Hepatocyte (in vitro differentiated cells): ENCODE results near the gene SLC34A3. TPM values are rescaled to one million over a fixed set of nuclear protein-coding genes. Genes with fewer than 3 reads are reported as not detected.

Source experiments
- DNase-seq: peaks from one replicate; pipeline ENCODE4 v3.0.0-alpha.2; 2016; ENCODE audit warnings: low spot score
- H2AFZ ChIP-seq: fragments of 200-600 bp; sonication (generic); 2 replicates; pipeline ENCODE4 v1.6.0; 2016; ENCODE audit warnings: antibody characterized with exemption, mild to moderate bottlenecking
- H3K27ac ChIP-seq: fragments of 200-600 bp; sonication (generic); 2 replicates; pipeline ENCODE4 v1.5.1; 2016; ENCODE audit warnings: mild to moderate bottlenecking
- H3K27me3 ChIP-seq: fragments of 200-600 bp; sonication (generic); 2 replicates; pipeline ENCODE4 v1.6.1; 2016
- H3K36me3 ChIP-seq: fragments of 200-600 bp; sonication (generic); replicated peaks from 2 replicates; pipeline ENCODE4 v1.5.1; 2016; ENCODE audit warnings: low read depth; ENCODE audit not compliant: insufficient read depth
- H3K4me1 ChIP-seq: fragments of 200-600 bp; sonication (generic); 2 replicates; pipeline ENCODE4 v1.5.1; 2016; ENCODE audit warnings: mild to moderate bottlenecking, moderate library complexity; ENCODE audit not compliant: insufficient read depth
- H3K4me2 ChIP-seq: fragments of 200-600 bp; sonication (generic); 2 replicates; pipeline ENCODE4 v1.6.0; 2016
- H3K4me3 ChIP-seq: fragments of 200-600 bp; sonication (generic); 2 replicates; pipeline ENCODE4 v1.5.1; 2016; ENCODE audit warnings: mild to moderate bottlenecking
- H3K79me2 ChIP-seq: fragments of 200-600 bp; sonication (generic); 2 replicates; pipeline ENCODE4 v1.6.0; 2017; ENCODE audit warnings: mild to moderate bottlenecking
- H3K9me2 ChIP-seq: fragments of 200-600 bp; sonication (generic); replicated peaks from 2 replicates; pipeline ENCODE4 v1.6.0; 2017; ENCODE audit warnings: mild to moderate bottlenecking; ENCODE audit not compliant: insufficient read depth
- H3K9me3 ChIP-seq: fragments of 200-600 bp; sonication (generic); 2 replicates; pipeline ENCODE4 v1.5.1; 2016; ENCODE audit warnings: low read depth, mild to moderate bottlenecking
- H4K20me1 ChIP-seq: fragments of 200-600 bp; sonication (generic); 2 replicates; pipeline ENCODE4 v1.6.0; 2016; ENCODE audit warnings: mild to moderate bottlenecking; ENCODE audit not compliant: insufficient read depth, poor library complexity, severe bottlenecking
- EZH2 ChIP-seq: fragments of 200-600 bp; sonication (generic); IDR thresholded peaks from 2 replicates; pipeline ENCODE4 v1.6.1; 2016; ENCODE audit warnings: antibody characterized with exemption, mild to moderate bottlenecking, borderline replicate concordance
- EZH2phosphoT487 ChIP-seq: fragments of 200-600 bp; sonication (generic); IDR thresholded peaks from one replicate; pipeline ENCODE4 v1.6.1; 2018; ENCODE audit warnings: antibody characterized with exemption, mild to moderate bottlenecking, low read depth, moderate library complexity; ENCODE audit not compliant: unreplicated experiment, severe bottlenecking
- WGBS: methylation state at CpG from one replicate; pipeline ENCODE4 v1.1.6; 2016; ENCODE audit warnings: low lambda C conversion rate; ENCODE audit errors: missing lambda C conversion rate; 5-methylcytosine and 5-hydroxymethylcytosine counted together
- polyA plus RNA-seq: library from polyadenylated mRNA; unstranded; fragments of >200 nt; fragmentation: Nextera tagmentation; extraction: Ambion mirVana; gene quantifications from 2 replicates; pipeline ENCODE4 v1.2.1, GENCODE V29; 2016
- total RNA-seq: library from RNA; depleted of rRNA; stranded (reverse); fragments of >200 nt; gene quantifications from 2 replicates; pipeline ENCODE4 v1.2.3, GENCODE V29; 2014
- TF ChIP-seq, protein P1 (sequence below): fragments of 200-600 bp; sonication (generic); IDR thresholded peaks from 2 replicates; pipeline ENCODE4 v1.5.1; 2016; ENCODE audit warnings: antibody characterized with exemption, mild to moderate bottlenecking; ENCODE audit not compliant: poor library complexity

The SLC34A3 gene
- total and polyA plus RNA-seq, 2 experiments from 2014 or later: 2.7 to 4.7 TPM

GRCh38 chr9:137232101-137232500 lies 1.4 kb downstream of the SLC34A3 start:
- no peak for DNase-seq
- Histone ChIP-seq H3K4me3 (no peak overlapping the region), H3K27ac (no peak overlapping the region), H3K4me2 (no peak overlapping the region), H3K79me2 (peaks cover 5% of the 10 kb centered on the region), H3K36me3 (no peaks in the 10 kb centered on the region), H3K4me1 (peaks cover 47% of the 10 kb centered on the region), H3K27me3 (no peaks in the 10 kb centered on the region), H3K9me3 (no peaks in the 10 kb centered on the region), H4K20me1 (no peaks in the 10 kb centered on the region), H2AFZ (no peak overlapping the region), H3K9me2 (no peaks in the 10 kb centered on the region)
- 84% methylated on average over 10 of the region's 10 CpGs for WGBS
- no peak for TF ChIP-seq EZH2phosphoT487
- TF ChIP-seq, protein P1, sequence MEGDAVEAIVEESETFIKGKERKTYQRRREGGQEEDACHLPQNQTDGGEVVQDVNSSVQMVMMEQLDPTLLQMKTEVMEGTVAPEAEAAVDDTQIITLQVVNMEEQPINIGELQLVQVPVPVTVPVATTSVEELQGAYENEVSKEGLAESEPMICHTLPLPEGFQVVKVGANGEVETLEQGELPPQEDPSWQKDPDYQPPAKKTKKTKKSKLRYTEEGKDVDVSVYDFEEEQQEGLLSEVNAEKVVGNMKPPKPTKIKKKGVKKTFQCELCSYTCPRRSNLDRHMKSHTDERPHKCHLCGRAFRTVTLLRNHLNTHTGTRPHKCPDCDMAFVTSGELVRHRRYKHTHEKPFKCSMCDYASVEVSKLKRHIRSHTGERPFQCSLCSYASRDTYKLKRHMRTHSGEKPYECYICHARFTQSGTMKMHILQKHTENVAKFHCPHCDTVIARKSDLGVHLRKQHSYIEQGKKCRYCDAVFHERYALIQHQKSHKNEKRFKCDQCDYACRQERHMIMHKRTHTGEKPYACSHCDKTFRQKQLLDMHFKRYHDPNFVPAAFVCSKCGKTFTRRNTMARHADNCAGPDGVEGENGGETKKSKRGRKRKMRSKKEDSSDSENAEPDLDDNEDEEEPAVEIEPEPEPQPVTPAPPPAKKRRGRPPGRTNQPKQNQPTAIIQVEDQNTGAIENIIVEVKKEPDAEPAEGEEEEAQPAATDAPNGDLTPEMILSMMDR: no peak
- TF ChIP-seq EZH2: no peak

DNA sequence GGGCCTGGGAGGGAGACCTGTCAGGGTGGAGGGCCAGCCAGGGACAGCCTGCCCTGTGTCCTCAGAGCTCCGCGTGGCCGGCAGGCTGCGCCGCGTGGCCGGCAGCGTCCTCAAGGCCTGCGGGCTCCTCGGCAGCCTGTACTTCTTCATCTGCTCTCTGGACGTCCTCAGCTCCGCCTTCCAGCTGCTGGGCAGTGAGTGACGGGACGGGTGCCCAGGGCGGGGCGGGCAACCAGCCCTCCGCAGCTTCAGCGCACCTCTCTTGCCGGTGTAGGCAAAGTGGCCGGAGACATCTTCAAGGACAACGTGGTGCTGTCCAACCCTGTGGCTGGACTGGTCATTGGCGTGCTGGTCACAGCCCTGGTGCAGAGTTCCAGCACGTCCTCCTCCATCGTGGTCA lies 1.8 kb downstream of the SLC34A3 start:
- Histone ChIP-seq H4K20me1 (no peaks in the 10 kb centered on the region), H3K27ac (no peak overlapping the region)
- 89% methylated on average over 24 of the region's 24 CpGs for WGBS

DNA sequence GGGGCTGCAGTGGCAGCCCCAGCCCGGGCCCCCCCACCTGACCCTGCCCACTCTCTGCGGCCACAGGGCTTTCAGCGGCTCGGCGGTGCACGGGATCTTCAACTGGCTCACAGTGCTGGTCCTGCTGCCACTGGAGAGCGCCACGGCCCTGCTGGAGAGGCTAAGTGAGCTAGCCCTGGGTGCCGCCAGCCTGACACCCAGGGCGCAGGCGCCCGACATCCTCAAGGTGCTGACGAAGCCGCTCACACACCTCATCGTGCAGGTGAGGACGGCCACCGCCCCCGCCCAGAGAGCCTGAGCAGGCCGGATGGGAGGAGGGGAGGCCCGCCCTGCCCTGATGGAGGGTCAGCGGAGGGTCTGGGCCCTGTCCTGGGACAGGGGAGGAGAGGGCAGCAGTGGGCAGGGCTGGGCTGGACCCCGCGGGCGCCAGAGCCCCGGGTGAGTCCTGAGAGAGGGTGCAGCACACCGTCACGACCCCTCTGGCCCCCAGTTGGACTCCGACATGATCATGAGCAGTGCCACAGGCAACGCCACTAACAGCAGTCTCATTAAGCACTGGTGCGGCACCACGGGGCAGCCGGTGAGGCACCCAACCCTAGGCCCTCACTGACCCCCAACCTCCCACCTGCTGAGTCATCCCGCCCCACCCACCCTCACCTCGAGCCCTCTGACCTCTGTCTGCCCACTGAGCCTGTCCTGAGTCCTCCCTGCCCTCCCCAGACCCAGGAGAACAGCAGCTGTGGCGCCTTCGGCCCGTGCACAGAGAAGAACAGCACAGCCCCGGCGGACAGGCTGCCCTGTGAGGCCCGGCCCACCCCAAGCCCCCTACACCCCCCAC lies 2.7 kb downstream of the SLC34A3 start:
- TF ChIP-seq, protein P1: no peak
- TF ChIP-seq EZH2phosphoT487: no peak
- TF ChIP-seq EZH2: no peak
- Histone ChIP-seq H3K4me2 (no peak overlapping the region), H3K27me3 (no peaks in the 10 kb centered on the region)

More for the DNA sequence above, 1.8 kb downstream of the SLC34A3 start:
- Histone ChIP-seq H3K79me2 (peaks cover 9% of the 10 kb centered on the region), H2AFZ (no peak overlapping the region), H3K4me3 (no peak overlapping the region), H3K9me2 (no peaks in the 10 kb centered on the region), H3K9me3 (no peaks in the 10 kb centered on the region), H3K36me3 (no peaks in the 10 kb centered on the region), H3K4me2 (no peak overlapping the region), H3K27me3 (no peaks in the 10 kb centered on the region), H3K4me1 (peaks cover 44% of the 10 kb centered on the region)
- DNase-seq: no peak
- TF ChIP-seq EZH2phosphoT487 (no peak), EZH2 (no peak)
- TF ChIP-seq, protein P1: no peak

More for the DNA sequence above, 2.7 kb downstream of the SLC34A3 start:
- peaks cover 37% of the 10 kb centered on the region for H3K4me1 ChIP-seq
- H2AFZ ChIP-seq: no peak overlapping the region
- peaks cover 18% of the 10 kb centered on the region for H3K79me2 ChIP-seq
- H3K36me3 ChIP-seq: no peaks in the 10 kb centered on the region
- WGBS: 86% methylated on average over 21 of the region's 40 CpGs
- no peak for DNase-seq
- H3K27ac ChIP-seq: no peak overlapping the region
- no peaks in the 10 kb centered on the region for H3K9me3 ChIP-seq
- no peak overlapping the region for H3K4me3 ChIP-seq
- no peaks in the 10 kb centered on the region for H3K9me2 ChIP-seq
- no peaks in the 10 kb centered on the region for H4K20me1 ChIP-seq
